HG03066 (cell line): ENCODE results near the gene RNF152.

ENCODE experiments used
- ATAC-seq: cut with Tn5 transposase; IDR thresholded peaks from one replicate; pipeline ENCODE4 v1.9.1; 2021; ENCODE audit warnings: low read depth; ENCODE audit not compliant: unreplicated experiment

The RNF152 gene

DNA sequence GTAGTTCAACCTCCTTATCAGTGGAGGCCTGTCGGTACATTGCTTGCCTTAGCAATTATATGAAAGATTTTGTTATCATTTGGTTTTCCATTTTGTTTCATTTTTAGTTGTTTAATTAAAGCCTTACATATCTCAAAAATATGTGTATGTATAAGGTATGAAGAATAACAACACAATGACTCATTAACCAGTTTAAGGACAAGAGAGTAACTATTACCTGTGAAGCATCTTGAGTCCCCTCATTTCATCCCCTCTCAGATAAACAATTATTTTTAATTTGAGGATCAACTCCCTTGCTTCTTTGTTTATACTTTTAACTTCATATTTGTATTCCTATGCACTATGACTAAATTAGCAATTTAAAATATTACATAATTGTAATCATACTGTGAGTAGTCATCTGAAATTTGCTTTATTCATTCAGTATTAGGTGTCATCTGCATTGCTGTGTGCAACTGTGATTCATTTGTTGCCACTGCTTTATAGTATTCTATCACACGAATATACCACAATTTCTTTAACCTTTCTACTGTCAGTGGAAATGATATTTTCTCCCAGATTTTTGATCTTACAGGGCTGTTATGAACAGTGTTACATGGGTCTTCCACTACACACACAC lies 126.4 kb downstream of the RNF152 start:
- no peak for ATAC-seq

DNA sequence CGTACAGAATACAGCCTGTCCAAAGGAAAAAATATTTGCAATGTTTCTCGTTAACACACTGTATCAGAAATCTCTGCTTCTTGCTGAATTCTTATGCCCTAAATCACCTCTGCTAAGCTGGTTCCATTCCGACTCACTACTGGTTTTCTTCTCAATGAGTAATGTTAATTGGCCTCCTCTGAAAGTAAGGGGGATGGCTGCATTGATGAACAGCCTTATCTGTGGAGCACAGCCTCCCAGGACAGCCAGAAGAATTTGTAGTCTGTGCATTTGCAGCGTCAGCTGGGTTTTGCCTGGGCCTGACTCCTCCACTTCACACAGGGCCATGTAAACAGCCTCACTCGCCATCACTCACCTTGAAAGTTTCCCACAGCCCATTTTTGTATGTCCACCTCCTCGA lies 127.7 kb downstream of the RNF152 start:
- no peak for ATAC-seq

GRCh38 chr18:61764381-61764780 lies 128.4 kb downstream of the RNF152 start:
- no peak for ATAC-seq

GRCh38 chr18:61761875-61762274 lies 130.9 kb downstream of the RNF152 start:
- no peak for ATAC-seq
